HEK293T (cell line): ENCODE data around the gene ATG16L1.

Experiments
- BHLHE40 ChIP-seq: fragments of 450-650 bp; IDR thresholded peaks from 2 replicates; pipeline ENCODE4 v1.6.1; 2016; ENCODE audit warnings: mild to moderate bottlenecking, moderate library complexity, borderline replicate concordance
- CTBP1 ChIP-seq: fragments of 450-650 bp; IDR thresholded peaks from 2 replicates; pipeline ENCODE4 v1.6.1; 2016; ENCODE audit warnings: borderline replicate concordance
- ELF4 ChIP-seq: fragments of 450-650 bp; IDR thresholded peaks from 2 replicates; pipeline ENCODE4 v1.6.1; 2017; ENCODE audit warnings: antibody characterized with exemption
- FOXM1 ChIP-seq: fragments of 450-650 bp; IDR thresholded peaks from 2 replicates; pipeline ENCODE4 v1.6.1; 2017; ENCODE audit warnings: mild to moderate bottlenecking, borderline replicate concordance
- L3MBTL2 ChIP-seq: fragments of 450-650 bp; conservative IDR thresholded peaks from 2 replicates; pipeline ENCODE4 v1.6.1; 2016; ENCODE audit warnings: mild to moderate bottlenecking
- SUZ12 ChIP-seq: fragments of 450-650 bp; IDR thresholded peaks from 2 replicates; pipeline ENCODE4 v1.6.1; 2016; ENCODE audit warnings: mild to moderate bottlenecking

- no peak for TF ChIP-seq FOXM1
- no peak for TF ChIP-seq ELF4
- TF ChIP-seq BHLHE40, result no peak
- TF ChIP-seq L3MBTL2, result no peak
- no peak for TF ChIP-seq CTBP1
- TF ChIP-seq SUZ12, result no peak
Measured at GRCh38 chr2:233225230-233226068, 26.0 kb upstream of the ATG16L1 start.
